Astrocyte of the cerebellum (primary cell): ENCODE measurements around the gene TMEM205.

ENCODE experiments used
- DNase-seq: peaks from one replicate; pipeline ENCODE4 v3.0.0-alpha.2; 2011; ENCODE audit warnings: low read depth
- H3K4me3 ChIP-seq: 2 replicates; pipeline ENCODE4 v1.5.1; 2011; ENCODE audit warnings: mild to moderate bottlenecking, low read depth, low read length, moderate library complexity
- CTCF ChIP-seq: IDR thresholded peaks from 2 replicates; pipeline ENCODE4 v1.5.1; 2012; ENCODE audit warnings: low read length, low read depth, moderate library complexity, mild to moderate bottlenecking; ENCODE audit errors: missing control alignments
- in situ Hi-C: cut with HindIII; loops from 2 replicates; pipeline ENCODE4 v1.10.0; 2017; ENCODE audit warnings: low sequenced_read_pairs

The TMEM205 gene

GRCh38 chr19:11330127-11330526, 15.9 kb downstream of the TMEM205 start:
- in situ Hi-C loops, result no loop called here
- no peak for TF ChIP-seq CTCF
- DNase-seq, result no peak
- H3K4me3 ChIP-seq, result no peak overlapping the region

- H3K4me3 ChIP-seq, result no peak overlapping the region
- in situ Hi-C loops, result no loop called here
- no peak for TF ChIP-seq CTCF
- no peak for DNase-seq
Measured at GRCh38 chr19:11325544-11325943, 20.5 kb downstream of the TMEM205 start.

GRCh38 chr19:11324748-11325389, 21.2 kb downstream of the TMEM205 start:
- H3K4me3 ChIP-seq, result no peak overlapping the region
- no peak for DNase-seq
- in situ Hi-C loops, result no loop called here
- TF ChIP-seq CTCF, result no peak

GRCh38 chr19:11324079-11324661, 21.9 kb downstream of the TMEM205 start:
- no peak overlapping the region for H3K4me3 ChIP-seq
- no peak for TF ChIP-seq CTCF
- in situ Hi-C loops, result no loop called here
- DNase-seq, result peak; percentile 90

GRCh38 chr19:11323601-11324078, 22.4 kb downstream of the TMEM205 start:
- no peak overlapping the region for H3K4me3 ChIP-seq
- in situ Hi-C loops, result no loop called here

More at GRCh38 chr19:11323601-11324078, 22.4 kb downstream of the TMEM205 start:
- DNase-seq, result no peak
- TF ChIP-seq CTCF, result no peak
